GM21528 (cell line): Measurements from ENCODE around the gene DZIP1.
"Not testable (repeated sequence)": the region's sequence is repeated elsewhere in the genome, so short reads cannot be mapped to it uniquely, and the experiment has no call there.

Experiments
- ATAC-seq: cut with Tn5 transposase; IDR thresholded peaks from one replicate; pipeline ENCODE4 v1.9.1; 2021; ENCODE audit warnings: mild to moderate bottlenecking, moderate library complexity; ENCODE audit not compliant: unreplicated experiment, low FRiP score

DZIP1 gene

GRCh38 chr13:95603887-95604555, 40.5 kb downstream of the DZIP1 start:
- no peak for ATAC-seq

DNA sequence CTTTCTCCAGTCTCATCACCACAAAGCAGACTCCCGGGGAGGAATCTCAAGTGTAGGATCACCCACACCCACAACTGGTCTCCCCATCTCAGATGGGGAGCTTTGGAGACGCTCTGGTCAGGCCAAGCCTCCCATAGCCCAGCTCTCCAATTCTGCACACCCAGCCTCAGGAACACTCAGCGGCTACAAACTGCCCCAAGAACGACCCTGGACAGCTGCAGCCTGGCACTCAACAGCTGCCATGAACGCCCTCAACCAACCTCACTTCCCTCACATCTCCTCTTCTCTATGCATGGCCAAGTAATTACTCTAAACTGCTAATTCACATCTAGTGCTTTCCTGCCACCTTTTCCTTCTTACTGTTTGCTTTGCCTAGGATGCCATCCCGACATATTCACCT, 42.6 kb downstream of the DZIP1 start:
- no peak for ATAC-seq

DNA sequence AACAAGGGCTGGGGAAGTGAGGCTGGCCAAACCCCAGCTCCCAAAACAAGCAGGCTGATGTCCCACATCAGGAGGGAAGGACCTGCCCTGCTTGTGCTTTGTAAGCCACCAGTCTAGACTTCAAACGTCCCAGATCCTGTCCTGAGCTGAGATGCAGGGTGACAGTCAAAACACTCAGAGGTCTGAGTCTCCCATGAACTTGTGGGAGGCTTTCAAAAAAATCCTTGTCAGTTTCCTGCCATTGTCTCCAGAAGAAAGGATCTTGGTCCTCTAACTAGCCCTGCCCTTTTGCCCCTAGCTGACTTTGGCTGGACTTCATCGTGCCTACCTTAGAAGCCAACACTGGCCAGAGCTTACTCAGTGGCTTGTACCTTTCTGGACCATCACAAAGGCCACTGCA, 43.3 kb downstream of the DZIP1 start:
- no peak for ATAC-seq

DNA sequence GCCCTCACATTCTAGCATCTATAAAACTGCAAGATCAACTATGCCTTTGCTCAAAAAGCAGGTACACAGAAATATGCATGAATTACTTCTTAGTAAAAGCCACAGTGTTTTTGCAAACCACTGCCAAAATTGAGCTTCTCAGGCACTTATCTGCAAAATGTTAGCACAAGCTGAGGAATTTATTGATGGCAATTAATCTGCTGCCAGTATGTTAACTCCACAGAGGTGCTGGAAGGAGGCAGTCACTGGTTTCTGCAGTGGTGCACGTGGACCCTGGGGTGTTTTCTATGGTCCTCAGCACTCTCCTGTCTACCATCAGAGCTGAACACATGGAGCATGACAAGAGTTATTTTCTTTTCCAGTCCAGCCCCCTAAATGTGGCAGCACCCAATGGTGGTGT, 47.8 kb downstream of the DZIP1 start:
- no peak for ATAC-seq

- no peak for ATAC-seq
These were observed 51.0 kb downstream of the DZIP1 start for GRCh38 chr13:95593462-95593861.

GRCh38 chr13:95588721-95589120, 55.8 kb downstream of the DZIP1 start:
- no peak for ATAC-seq

DNA sequence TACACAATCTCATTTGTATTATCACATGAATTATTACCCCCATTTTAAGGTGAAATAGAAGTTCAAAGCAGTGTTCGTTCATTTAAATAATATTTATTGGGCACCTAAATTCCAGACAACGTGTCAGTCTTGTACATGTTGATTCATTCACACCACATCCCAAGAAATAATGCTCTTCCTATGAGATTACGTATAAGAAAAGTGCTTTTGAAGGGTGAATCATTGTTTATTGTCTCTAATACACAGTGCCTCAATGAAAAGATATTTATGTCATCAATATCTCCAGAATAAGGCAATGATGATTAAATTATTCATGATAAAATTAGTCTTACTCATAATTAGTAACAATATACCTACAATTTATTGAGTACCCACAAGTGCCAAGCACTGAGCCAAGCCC, 56.4 kb downstream of the DZIP1 start:
- ATAC-seq = no peak

DNA sequence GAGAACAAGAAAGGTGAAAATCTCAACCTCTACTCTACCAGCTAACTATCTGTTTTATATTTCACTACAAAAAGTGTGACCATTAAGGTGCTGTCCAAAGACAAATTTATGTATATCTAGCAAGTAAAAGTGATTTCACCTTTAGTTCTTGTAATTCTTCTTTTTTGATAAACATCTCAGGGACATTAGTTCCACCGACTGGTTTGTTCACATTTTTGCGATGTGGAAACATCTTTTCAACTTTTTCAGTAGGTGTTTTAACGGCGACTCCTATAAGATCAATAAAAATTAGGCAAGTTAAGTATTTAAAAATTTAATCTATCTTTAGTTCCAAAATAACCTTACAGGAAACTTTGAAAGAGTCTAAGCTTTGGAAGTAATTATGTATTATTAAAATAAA, 58.6 kb downstream of the DZIP1 start:
- ATAC-seq = no peak

GRCh38 chr13:95579303-95579702, 65.2 kb downstream of the DZIP1 start:
- ATAC-seq = peak; percentile 68

DNA sequence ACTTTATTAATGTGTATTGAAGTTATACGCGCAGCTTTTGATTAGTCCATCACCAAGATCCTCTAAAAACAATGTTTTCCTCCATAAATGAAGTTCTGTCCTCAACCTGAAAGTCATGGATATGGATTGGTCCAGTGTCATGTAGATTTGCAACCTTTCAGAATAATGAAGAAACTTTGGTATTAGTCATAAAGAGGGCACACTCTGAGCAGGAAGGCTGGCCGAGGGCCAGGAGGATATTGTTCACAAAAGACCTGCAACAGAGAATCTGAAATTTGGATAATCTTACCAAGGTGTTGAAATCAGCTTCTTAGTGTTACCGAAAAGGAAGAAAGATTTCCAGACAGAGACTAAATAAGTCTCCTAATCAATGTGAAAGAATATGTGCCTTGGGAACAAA, 71.3 kb downstream of the DZIP1 start:
- ATAC-seq = no peak

- ATAC-seq = no peak
These were observed 72.6 kb downstream of the DZIP1 start for GRCh38 chr13:95571941-95572340.

DNA sequence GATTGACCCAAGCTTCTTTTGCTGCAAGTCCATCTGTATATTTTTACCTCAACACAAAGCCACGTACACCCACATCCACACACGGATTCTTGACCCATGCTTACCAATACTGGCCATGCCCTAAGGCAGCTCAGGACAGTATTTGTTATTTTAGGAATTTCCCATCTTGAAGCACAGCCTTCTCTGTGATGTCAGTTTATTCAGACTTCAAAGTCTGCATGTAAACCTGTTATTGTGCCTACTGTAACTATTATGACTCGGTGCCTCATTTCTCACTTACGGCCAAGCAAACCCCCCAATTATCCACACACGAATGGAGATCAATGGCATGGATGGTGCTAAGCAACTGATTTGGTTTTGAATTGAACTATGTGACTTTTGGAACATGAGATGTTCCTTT, 74.5 kb downstream of the DZIP1 start:
- ATAC-seq = no peak

DNA sequence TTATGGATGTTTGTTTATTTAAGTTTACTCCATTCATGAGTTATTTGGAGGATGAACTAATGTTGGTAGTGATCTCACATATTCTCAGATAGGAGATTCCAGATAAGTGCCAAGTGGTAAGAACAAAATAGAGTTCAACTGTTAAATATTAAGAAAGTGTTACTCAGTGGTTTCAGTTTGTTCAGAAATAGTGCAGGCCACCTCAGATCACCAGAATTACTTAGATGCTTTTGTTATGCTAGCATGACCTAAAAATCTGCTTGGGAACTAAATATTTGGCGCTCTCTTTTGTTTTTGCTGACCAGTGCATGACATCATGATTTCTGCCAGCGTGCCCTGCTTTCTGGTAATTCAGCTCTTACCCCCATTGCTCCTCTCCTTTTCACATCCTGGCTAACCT, 76.4 kb downstream of the DZIP1 start:
- ATAC-seq = no peak

DNA sequence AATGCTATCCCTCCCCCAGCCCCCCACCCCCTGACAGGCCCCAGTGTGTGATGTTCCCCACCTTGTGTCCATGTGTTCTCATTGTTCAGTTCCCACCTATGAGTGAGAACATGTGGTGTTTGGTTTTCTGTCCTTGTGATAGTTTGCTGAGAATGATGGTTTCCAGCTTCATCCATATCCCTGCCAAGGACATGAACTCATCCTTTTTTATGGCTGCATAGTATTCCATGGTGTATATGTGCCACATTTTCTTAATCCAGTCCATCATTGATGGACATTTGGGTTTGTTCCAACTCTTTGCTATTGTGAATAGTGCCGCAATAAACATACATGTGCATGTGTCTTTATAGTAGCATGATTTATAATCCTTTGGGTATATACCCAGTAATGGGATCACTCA, 78.7 kb downstream of the DZIP1 start:
- not testable (repeated sequence) for ATAC-seq

DNA sequence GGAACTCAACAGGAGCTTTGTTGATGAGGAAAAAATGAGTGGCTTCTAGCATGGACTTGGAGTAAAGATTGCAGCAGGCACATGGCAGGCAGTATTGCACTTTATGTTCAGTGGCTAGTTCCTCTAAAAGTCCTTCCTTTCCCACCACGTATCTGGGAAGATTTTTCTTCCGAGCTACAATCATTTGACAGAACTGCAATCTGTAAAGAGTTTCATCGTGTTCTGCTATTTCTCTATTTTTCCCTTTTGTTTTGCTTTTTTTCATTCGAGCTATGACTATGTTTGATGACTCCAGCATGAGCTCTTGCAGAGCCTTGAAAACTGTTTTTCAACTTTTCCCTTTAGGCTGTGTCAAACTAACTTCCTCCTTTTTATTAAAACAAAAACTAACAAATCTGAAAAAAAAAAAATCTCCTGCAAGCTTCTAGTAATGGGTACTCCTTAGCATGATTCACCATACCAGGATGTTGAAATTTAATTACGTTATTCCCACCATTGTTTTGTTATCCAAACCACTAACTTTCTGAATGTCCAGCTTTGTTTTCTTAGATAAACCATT, 79.7 kb downstream of the DZIP1 start:
- no peak for ATAC-seq

GRCh38 chr13:95564091-95564490, 80.4 kb downstream of the DZIP1 start:
- ATAC-seq = no peak

GRCh38 chr13:95560387-95560786, 84.1 kb downstream of the DZIP1 start:
- no peak for ATAC-seq

DNA sequence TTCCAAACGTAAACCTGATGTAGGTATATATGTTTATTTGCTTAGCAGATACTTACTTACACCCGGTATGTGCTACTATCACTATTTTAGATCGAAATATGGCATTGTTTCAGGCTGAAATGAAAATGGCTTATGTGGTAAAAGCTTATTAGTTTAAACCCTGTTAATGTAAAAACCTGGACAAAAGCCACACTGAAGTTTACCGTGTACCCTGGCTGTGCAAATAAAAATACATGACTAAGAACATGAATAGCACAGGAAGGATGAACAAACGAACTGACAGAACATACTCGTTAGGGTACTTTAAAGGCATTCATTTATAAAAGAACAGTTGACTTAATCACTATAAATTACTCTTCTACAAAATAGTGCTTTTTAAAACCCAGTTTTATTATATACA, 85.4 kb downstream of the DZIP1 start:
- no peak for ATAC-seq

DNA sequence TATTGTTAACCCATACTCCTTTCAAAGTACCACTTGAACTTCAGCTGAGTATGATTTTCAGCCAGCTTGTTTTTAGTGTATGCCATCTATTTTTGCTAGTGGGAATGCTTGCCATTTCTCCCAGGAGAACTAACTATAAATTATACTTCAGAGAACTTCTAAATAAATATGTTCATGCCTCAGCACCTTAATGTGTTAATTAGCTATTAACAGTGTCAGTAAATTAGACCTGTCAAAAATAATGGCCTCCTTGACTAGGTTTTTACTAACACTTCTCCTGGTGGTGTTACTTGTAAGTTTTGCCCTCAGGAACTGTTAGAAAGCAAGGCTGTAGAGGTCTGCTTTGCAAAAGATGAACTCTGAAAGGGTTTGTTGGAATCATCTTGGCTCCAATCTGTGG, 87.5 kb downstream of the DZIP1 start:
- no peak for ATAC-seq

DNA sequence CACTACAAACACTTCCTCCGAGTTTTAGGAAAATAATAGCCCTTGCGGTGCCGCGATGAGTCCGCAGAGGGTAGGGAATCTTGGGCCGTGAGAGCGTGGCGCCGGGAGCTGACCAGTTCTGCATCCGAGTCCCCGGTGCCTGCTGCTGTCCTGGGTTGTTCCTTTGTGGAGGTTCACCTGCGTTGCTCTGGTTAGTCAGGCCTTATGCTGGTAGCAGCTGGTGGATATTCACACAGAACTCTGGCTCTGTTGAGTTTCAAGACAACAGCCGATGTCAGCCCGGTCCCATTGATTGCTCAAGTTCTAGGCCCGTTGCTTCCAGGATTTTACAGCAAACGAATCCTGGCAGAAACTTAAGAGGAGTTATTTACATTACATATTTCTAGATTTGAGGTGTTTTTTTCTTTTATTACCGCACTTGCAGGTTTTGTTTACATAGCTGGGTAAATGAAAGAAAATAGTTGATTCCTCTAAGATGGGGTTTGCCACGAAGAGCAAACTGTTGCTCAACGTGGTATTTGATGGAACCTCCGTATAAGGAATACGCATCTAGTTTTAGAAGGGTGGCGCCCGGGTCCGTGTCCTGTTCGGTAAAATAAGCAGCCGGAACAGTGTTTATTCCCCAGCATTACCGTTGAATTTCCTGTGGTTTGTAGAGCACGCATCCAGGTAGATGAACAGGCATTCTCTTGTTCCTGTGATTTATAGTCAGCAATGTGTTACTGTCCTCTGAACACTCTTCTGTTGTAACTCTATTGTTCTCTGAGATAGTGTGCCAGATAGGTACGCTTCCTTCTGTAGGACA, 90.7 kb downstream of the DZIP1 start:
- no peak for ATAC-seq

- no peak for ATAC-seq
These were observed 91.7 kb downstream of the DZIP1 start, which contains the start of gene CLDN10 for GRCh38 chr13:95552539-95553441. TSS of gene CLDN10 (plus strand) at chr13:95552720. CDS start at chr13:95552754, 34 bp downstream.
